WI38 (cell line): Measurements from ENCODE around the gene EBI3.
"Not testable (repeated sequence)": the region's sequence is repeated elsewhere in the genome, so short reads cannot be mapped to it uniquely, and the experiment has no call there.

Source experiments
- H3K4me3 ChIP-seq: 2 replicates; pipeline ENCODE4 v1.5.1; 2011; ENCODE audit warnings: low read depth, mild to moderate bottlenecking, control low read depth, low read length
- TF ChIP-seq, protein P1 (sequence below): IDR thresholded peaks from 2 replicates; pipeline ENCODE4 v1.5.1; 2012; ENCODE audit warnings: low read depth, mild to moderate bottlenecking, control low read depth, low read length

Gene EBI3

DNA sequence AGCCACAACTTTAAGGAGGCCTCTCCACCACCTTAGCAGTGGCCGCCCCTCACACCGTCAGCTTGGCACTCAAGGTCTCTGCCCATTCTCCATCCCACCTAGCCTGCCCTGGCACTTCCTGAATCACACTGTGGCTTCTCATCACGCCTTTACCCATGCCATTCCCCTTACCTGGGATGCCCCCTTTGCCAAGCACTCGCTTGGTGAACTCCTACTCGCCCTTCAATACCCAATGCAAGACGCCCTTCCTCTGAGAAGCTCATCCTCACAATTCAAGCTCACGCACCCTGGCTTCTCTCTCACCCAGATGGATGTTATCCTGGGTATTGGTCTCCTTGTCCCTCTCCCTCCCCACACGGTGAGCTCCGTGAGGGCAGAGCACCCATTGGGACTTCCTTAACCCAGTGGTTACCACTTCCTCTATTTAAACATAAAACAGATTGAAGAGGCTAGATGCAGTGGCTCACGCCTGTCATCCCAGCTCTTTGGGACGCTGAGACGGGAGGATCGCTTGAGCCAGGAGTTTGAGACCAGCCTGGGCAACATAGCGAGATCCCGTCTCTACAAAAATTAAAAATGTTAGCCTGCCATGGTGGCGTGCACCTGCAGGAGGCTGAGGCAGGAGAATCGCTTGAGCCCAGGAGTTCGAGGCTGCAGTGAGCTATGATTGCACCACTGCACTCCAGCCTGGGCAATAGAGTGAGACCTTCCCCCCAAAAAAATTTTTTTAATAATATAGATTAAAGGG, 37.1 kb downstream of the EBI3 start:
- TF ChIP-seq, protein P1, sequence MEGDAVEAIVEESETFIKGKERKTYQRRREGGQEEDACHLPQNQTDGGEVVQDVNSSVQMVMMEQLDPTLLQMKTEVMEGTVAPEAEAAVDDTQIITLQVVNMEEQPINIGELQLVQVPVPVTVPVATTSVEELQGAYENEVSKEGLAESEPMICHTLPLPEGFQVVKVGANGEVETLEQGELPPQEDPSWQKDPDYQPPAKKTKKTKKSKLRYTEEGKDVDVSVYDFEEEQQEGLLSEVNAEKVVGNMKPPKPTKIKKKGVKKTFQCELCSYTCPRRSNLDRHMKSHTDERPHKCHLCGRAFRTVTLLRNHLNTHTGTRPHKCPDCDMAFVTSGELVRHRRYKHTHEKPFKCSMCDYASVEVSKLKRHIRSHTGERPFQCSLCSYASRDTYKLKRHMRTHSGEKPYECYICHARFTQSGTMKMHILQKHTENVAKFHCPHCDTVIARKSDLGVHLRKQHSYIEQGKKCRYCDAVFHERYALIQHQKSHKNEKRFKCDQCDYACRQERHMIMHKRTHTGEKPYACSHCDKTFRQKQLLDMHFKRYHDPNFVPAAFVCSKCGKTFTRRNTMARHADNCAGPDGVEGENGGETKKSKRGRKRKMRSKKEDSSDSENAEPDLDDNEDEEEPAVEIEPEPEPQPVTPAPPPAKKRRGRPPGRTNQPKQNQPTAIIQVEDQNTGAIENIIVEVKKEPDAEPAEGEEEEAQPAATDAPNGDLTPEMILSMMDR, result no peak
- H3K4me3 ChIP-seq, result no peak overlapping the region

DNA sequence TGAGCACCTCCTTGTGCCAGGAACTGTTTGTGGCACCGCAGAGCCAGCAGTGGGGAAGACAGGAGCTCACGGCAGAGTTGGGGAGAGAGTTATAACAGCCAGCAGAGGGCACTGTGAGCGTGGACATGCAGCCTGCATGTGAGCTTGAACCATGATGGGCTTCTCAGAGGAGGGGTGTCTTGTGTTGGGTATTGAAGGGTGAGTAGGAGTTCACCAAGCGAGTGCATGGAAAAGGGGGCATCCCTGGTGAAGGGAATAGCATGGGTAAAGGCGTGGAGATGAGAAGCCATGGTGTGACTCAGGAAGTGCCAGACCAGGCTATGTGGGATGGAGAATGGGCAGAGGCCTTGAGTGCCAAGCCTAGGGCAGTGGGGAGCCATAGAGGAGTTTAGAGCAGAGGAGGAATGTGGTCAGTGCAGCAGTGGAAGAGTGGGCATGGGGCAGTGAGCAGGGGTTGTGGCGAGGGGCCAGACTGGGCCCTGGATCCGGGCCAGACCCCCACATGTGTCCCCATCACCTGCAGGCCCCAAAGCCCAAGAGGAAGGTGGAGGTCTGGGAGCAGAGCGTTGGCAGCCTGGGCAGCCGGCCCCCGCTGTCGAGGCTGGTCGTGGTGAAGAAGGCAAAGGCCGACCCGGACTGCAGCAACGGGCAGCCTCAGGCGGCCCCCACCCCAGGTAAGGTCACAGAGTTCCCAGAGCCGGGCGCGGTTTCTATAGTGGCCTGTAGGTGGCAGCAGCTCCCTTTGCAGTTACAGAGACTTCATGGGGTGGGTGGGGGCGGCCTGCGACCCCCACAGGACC, 38.0 kb downstream of the EBI3 start:
- no peak overlapping the region for H3K4me3 ChIP-seq
- TF ChIP-seq, protein P1, result peak; percentile 67

DNA sequence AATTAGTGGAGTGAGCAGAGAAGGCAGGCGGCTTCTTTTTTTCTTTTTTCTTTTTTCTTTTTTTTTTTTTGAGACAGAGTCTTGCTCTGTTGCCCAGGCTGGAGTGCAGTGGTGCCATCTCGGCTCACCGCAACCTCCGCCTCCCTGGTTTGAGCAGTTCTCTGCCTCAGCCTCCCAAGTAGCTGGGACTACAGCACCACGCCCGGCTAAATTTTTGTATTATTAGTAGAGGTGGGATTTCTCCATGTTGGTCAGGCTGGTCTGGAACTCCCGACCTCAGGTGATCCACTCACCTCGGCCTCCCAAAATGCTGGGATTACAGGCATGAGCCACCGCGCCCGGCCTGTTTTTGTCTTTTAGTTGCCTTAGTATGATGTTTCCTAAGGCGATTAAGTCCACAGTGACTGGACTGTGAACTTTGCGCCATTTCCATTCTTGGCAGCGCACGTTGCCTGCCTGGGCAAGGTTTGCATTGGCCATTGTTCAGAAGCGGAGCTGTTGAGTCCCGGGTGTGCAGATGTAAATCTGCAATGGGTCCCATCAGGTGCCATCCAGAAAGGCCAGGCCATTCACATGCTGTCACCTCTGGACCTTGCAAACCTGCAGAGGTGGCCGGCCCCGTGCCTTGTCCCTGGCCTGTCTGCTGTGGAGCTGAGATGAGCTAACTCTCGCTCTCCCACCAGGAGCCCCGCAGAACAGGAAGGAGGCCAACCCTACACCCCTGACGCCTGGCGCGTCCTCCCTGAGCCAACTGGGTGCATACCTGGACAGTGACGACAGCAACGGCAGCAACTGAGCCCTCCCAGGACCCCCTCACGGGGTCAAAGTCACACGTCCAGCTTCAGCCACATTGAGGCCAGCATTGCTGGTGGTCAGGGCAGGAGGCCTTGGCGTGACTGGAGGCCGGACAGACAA, 38.8 kb downstream of the EBI3 start:
- no peak overlapping the region for H3K4me3 ChIP-seq
- TF ChIP-seq, protein P1, result no peak

DNA sequence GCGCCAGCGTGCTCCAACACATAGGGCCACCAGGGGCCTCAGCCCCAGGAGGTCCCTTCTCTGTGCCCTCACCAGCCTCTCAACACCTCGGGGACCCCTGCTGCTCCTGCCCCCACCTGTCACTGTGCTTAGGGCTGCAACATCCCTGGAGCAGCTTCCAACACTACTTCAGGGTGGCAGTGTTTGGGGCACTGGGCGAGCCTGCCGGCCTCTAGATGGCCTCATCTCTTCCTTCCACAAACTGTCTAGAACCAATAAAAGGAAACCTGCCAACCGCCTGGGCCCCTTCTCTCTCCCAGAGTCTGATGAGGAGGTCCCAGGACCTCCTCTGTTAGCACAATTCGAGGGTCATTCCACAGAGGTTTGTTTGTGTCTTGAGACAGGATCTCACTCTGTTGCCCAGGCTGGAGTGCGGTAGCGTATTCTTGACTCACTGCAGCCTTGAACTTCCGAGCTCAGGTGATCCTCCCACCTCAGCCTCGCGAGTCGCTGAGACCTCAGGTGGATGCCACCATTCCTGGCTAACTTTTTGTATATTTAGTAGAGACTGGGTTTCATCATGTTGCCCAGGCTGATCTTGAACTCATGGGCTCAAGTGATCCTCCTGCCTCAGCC, 39.6 kb downstream of the EBI3 start:
- TF ChIP-seq, protein P1, result no peak
- H3K4me3 ChIP-seq, result no peak overlapping the region

DNA sequence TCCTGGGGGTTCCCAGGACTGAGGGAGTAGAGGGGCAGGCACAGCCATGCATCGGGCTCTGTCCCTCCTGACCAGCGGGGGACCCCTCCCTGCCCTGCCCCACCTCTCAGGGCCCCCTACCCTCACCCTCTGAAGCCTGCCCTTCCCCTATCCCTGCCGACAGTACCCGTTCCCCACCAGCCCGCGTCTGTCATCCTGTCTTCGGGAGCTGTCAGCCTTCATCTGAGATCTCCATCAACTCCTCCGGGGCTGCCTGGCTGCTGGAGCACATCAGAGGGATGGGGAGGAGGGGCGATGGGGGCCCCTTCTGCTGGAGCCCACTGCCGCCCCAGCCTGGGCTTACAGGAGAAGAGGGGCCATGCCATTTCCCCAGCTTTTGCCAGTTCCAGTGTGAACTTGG, 43.6 kb downstream of the EBI3 start:
- TF ChIP-seq, protein P1, result no peak
- no peak overlapping the region for H3K4me3 ChIP-seq

DNA sequence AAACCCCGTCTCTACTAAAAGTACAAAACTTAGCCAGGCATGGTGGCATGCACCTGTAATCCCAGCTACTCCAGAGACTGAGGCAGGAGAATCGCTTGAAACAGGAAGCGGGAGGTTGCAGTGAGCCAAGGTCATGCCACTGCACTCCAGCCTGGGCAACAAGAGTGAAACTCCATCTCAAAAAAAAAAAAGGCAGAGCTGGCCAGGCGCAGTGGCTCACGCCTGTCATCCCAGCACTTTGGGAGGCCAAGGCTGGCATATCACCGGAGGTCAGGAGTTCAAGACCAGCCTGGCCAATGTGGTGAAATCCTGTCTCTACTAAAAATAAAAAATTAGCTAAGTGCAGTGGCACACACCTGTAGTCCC, 45.0 kb downstream of the EBI3 start:
- not testable (repeated sequence) for H3K4me3 ChIP-seq

DNA sequence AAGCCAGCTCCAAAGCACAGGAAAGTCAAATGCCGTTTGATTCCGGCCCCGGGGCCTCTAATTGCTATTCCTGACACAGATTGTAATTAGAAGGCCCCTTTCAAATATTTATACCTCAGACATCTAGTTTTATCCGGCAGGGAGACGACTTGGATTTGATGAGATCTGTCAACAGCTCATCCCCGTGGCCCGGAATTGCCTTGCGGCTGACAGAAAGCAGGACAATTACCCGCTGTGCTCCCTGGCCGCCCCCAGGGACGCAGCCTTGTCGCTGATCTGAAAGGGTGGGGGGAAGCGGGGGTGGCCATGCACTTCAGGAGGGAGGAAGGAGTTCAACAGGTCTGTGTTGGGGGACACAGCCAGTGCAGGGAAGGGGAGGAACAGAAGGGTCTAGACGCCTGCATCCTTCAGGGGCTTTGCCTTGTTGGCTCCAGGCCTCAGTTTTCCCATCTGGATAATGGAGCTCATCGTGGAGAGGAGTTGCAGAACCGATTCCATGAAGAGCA, 47.9 kb downstream of the EBI3 start:
- TF ChIP-seq, protein P1, result no peak
- H3K4me3 ChIP-seq, result no peak overlapping the region
